GM18517 (cell line): ENCODE measurements around the gene ISCU.
A peak's percentile ranks its signal among the peaks of the same experiment; 100 is the strongest.

Experiments used
- ATAC-seq: cut with Tn5 transposase; IDR thresholded peaks from one replicate; pipeline ENCODE4 v1.9.1; 2021; ENCODE audit warnings: mild to moderate bottlenecking, moderate library complexity; ENCODE audit not compliant: unreplicated experiment

Gene ISCU

GRCh38 chr12:108562348-108563135 lies at the start of gene ISCU:
TSS of gene ISCU (plus strand) at chr12:108562596. CDS start at chr12:108562623, 27 bp downstream.
- ATAC-seq = peak; percentile 48

- ATAC-seq = no peak
These were observed 47.9 kb upstream of the ISCU start for GRCh38 chr12:108514468-108514972.

GRCh38 chr12:108514973-108515814 lies 47.2 kb upstream of the ISCU start, which contains the start of gene FICD:
TSS of gene FICD (plus strand) at chr12:108515277. CDS start at chr12:108516973, 1,696 bp downstream.
- peak; percentile 85 for ATAC-seq

GRCh38 chr12:108515916-108516315 lies 46.5 kb upstream of the ISCU start:
- ATAC-seq = no peak

- no peak for ATAC-seq
These were observed 45.7 kb upstream of the ISCU start for GRCh38 chr12:108516511-108517275.

GRCh38 chr12:108517288-108518100 lies 44.9 kb upstream of the ISCU start:
- no peak for ATAC-seq

- no peak for ATAC-seq
These were observed 44.2 kb upstream of the ISCU start for GRCh38 chr12:108518101-108518715.

- no peak for ATAC-seq
These were observed 43.5 kb upstream of the ISCU start for GRCh38 chr12:108518716-108519496.

GRCh38 chr12:108519558-108519957 lies 42.8 kb upstream of the ISCU start:
- no peak for ATAC-seq

- ATAC-seq = no peak
These were observed 39.0 kb upstream of the ISCU start for GRCh38 chr12:108523365-108523764.

GRCh38 chr12:108525681-108526080 lies 36.7 kb upstream of the ISCU start:
- no peak for ATAC-seq

GRCh38 chr12:108526482-108527165 lies 35.8 kb upstream of the ISCU start:
- no peak for ATAC-seq

GRCh38 chr12:108527166-108527496 lies 35.3 kb upstream of the ISCU start:
- ATAC-seq = no peak

GRCh38 chr12:108530161-108530560 lies 32.2 kb upstream of the ISCU start:
- no peak for ATAC-seq

GRCh38 chr12:108531929-108532848 lies 30.2 kb upstream of the ISCU start:
- no peak for ATAC-seq

- no peak for ATAC-seq
These were observed 24.2 kb upstream of the ISCU start for GRCh38 chr12:108538146-108538545.

- no peak for ATAC-seq
These were observed 23.7 kb upstream of the ISCU start for GRCh38 chr12:108538616-108539195.
